Stimulated activated CD8-positive, alpha-beta memory T cell treated with anti-CD3 and anti-CD28 coated beads, Interleukin-15, amount 100 ng/mL, for 4 hours (primary cell): ENCODE measurements around the gene PLEKHF1.

Experiments
- DNase-seq, 2 donors: peaks; one replicate each; pipeline ENCODE4 v3.0.0-alpha.2; 2020; ENCODE audit warnings: low read depth in 2 of 2

PLEKHF1 gene

DNA sequence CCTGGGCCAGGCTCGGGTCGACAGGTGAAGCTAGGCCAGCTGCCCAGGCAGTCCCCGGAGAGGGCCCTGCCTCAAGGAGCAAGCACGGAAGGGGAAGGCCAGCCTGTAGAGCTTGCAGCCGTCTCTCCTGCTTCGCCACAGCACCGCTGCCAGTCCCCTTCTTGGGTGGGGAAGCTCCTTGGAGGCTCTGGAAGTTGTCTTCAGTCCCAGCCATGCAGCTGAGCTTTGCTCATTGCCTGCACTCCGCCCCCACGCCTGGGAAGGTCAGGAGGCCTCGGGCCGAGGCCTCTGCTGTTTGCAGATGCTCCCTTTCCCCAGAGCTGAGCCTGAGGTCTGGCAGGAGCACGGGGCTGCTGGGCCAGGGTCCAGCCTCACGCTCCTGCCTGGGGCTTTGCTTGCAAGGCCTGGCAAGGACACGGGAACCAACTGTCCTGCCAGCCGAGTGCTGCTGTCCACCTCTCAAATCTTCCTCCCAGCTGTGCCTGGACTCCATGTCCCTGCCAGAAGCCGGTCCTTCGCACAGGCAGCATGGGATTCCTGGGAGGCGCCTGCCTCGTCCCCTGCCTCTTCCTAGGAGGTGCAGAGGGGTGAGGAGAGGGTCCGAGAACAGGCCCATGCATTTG lies 13.3 kb downstream of the PLEKHF1 start:
- DNase-seq = no peak

DNA sequence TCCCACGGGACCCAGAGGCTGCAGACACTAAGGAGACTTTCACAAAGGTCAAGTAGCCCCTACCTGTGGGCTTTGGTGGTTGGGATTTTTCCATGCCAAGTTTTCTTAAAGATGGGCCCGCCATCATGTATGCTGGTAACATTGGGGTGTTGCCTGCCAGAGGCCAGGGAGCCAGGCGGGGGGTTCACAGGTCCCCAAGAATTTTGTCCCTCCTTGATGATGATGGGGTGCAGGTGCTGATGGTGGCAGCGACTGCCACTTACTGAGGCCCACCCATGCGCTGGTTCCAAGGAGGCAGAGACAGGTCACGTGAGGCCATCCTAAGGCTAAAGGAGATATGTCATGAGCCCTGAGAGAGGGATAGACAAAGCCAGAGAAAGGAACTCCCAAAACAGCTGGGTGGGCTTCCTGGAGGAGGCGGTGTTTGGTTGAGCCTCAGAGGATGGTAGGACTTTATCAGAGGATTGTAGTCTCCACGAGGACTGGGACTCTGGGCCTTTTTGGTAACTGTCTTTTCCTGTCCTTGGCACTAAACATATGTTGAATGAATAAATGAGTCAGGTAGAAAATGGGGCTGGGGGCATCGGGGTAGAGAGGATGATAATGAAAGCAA lies 14.4 kb downstream of the PLEKHF1 start:
- no peak for DNase-seq

DNA sequence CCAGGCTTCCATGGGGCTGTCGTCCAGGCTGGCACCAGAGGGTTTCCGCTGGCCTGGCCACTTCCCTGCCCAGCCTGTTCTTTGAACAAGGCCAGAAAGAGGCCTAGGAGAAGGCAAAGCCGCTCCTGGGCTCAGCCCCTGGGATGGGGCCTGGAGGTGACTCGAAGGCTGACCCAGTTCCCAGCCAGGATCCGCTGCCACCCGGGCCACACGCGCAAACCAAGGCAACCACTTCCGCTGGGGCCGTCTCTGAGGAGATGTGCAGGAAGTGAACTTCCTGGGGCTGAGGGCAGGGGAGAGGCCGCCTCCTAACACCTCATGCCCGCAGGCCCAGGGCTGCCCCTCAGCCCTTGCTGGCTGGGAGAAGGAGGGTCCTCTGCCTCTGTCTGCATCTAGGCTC lies 15.2 kb downstream of the PLEKHF1 start:
- peak; percentile 63 to 65 for DNase-seq

DNA sequence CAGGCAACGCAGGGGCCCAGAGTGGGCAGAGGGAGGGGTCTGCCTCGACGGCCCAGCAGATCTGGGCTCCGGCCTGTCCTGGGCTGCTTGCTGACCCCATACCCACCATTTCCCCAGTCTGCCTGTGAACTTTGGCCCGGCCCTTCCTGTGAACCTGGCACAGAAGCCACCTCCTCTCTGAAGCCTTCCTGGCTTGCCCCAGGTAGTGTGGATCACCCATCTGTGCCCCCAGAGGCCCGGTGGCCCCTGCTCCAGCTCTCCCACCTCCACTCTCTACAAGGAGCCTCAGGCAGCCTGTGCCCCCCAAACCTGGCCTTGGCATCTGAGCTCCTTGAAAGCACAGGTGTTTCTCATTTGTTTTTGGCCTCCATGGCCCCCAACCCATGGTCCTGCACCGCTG lies 15.7 kb downstream of the PLEKHF1 start:
- no peak for DNase-seq

DNA sequence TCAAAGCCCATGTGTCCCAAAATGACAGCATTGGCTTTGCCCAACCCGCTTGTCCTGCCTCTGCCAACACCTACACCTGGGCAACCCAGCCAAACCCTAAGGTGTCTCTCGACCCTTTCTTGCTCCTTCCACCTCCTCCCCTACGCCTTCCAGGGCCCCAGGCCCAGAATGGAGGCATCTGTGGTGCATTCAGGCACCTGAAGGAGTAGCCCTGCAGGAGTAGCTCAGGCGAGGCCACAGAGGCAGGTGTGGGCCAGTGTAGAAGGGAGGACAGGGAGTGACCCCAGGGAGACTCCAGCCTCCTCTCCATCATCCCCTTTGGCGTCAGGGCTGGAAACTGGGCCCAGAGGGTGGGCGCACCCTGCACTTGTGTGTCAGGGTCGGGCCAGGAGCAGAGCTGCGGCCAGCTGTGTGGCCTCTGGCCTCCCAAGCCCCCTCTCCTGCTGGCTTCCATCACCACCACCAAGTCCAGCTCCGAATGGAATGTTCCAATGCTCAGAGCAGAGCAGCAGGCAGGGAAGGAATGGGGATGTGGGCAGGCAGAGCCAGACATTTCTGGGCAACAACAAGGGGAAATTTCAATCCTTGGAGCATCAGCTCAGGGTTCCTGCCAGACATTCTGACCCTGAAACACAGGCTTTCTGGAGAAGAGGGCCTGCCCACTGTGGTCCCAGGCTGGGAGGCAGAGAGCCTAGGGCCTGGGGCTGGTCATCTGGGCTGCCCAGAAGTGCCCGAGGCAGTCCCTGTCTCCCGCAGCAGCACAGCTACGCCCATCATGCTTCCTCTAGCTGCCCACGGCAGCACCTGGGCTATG lies 16.4 kb downstream of the PLEKHF1 start:
- DNase-seq = no peak

DNA sequence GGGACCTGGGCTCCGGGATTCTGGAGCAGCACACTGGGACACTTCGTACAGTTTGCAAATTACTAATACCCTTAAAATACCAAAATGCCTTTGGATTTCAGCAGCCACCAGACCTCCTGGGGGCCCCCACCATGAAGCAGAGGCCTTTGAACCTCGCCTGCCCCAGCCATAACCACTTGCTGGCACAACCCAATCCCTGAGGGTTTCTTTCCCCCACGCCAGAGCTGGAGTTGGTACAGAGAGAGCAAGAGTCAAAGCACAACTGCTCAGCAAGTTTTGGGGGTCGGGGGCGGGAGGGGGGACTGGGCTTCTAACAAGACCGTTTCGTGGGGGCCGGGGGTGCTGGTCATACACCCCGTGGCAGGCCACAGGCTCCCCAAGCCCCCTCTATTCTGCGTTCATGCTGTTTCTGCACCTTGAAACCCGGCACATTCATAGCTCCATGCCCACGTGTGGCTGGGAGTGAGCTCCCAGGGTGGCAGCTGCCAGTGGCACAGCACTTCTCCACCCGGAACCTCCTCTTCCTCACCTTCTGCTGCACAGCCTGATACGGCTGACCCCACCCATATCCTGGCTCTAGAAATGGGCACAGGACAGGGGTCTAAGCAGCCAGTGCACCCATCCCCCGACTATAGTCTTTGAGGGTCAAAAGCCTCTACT lies 17.1 kb downstream of the PLEKHF1 start:
- DNase-seq = no peak

DNA sequence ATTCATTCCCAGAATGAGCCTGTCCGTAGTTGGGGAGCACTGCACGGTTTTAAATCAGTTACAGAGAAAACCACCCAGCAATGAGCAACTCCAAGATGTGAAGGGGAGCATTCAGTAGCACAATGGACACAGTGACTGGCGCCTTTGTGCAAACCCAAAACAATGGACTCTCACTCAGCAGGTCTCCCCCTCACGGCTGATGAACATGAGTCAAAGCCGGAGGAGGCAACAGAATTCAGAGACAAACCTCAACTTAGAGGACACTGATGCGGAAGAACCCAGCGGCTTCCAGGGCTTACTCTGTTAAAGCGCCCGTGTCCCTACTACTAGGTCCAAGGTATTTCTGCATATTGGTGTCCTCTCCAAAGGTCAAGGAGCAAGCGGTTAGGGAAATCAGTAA lies 17.7 kb downstream of the PLEKHF1 start:
- no peak for DNase-seq

DNA sequence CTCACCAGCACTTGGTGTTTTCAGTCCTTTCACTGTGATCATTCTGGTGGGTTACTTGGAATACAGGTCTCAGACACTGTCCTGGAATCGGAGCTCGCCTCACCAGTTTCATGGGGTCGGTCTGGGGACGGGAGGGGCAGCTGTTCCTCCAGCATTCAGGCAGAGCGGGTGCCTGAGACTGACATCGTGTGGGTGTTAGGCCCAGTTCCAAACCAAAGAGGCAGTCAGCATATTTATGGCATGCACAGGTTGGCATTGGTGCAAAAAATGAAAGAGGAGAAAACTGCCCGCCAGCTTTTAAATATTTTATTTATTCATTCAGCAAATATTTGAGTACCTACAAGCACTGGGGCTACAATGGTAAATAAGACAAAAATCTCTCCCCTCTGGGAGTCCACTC lies 20.1 kb downstream of the PLEKHF1 start:
- DNase-seq = no peak

DNA sequence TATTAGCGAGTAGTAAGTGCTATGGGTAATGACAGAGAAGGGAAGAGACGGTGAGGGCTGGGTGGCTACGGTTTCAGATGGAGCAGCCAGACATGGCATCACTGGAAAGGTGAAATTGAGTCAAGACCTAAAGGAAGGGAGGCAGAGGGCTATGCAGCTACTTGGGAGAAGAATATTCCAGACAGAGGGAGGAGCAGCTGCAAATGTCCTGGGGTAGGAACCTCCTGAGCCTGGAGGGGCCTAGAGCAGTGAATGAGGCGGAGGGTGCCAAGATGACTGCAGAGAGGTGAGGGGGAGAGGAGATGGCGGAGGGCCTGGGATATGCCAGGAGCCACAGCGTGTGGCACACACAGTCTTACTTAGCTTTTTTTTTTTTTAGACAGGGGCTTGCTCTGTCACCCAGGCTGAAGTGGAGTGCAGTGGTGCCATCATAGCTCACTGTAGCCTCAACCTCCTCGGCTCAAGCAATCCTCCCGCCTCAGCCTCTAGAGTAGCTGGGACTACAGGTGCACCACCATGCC lies 21.1 kb downstream of the PLEKHF1 start:
- DNase-seq = no peak

DNA sequence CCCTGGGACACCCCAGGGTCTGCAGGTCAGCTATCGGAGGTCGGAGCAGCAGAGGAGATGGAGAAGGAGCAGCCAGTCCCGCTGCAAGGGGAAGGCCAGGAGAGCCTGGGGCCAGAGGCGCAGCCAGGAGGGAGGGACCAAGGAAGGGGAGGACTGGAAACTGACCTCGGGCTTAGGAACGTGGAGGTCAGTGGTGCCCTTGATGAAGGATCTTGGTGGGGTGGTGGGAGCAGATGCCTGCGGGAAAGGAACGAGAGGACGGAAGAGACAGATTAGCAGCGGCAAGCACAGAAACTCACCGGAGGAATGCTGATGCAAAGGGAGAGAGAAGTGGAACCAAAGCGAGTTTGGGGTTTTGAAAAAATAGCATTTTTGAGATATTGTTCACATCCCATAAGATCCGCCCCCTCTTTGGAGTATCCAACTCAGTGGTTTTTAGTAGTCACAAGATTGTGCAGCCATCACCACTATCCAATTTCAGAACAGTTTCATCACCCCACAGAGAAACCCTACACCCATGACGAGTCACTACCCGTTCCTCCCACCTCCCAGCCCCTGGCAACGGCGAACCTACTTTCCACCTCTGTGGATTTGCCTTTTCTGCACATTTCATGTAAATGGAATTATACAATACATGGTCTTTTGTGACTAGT lies 22.1 kb downstream of the PLEKHF1 start:
- DNase-seq = no peak

DNA sequence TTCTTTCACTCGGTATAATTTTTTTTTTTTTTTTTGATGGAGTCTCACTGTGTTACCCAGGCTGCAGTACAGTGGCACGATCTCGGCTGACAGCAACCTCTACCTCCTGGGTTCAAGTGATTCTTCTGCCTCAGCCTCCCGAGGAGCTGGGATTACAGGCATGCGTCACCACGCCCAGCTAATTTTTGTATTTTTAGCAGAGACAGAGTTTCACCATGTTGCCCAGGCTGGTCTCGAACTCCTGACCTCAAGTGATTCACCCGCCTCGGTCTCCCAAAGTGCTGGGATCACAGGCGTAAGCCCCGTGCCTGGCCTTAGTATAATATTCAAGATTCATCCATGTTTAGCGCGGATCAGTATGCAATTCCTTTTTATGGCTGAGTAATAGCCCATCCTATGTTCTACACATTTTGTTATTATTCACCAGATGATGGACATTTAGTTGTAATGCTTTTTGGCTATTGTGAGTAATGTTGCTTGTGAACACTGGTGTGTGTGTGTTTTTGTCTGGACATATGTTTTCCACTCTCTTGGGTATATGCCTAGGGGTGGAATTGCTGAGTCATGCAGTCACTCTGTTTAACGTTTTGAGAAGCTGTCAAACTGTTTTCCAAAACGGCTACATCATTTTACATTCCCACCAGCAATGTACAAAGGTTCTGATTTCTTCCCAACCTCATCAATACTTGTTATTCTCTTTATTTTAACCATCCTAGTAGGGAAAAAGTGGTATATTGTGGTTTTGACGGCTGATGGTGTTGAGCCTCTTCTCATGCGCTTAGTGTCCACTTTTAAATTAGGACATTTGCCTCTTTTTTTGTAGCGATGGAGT lies 22.9 kb downstream of the PLEKHF1 start:
- no peak for DNase-seq

DNA sequence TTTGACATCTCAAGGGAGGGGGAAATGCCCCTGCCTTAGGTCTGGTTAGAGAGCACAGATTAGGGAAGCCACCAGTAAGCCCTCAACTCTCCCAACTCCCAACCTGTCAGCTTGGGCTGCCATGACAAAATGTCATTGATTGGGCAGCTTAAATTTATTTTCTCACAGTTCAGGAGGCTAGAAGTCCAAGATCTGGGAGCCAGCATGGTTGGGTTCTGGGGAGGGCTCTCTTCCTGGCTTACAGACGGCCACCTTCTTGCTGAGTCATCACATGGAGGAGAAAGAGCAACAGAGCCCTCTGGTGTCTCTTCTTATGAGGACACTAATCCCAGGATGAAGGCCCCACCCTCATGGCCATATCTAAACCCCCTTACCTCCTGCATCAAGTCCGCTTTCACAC lies 25.6 kb downstream of the PLEKHF1 start:
- DNase-seq = peak in 1 of 2 donors; percentile 41

DNA sequence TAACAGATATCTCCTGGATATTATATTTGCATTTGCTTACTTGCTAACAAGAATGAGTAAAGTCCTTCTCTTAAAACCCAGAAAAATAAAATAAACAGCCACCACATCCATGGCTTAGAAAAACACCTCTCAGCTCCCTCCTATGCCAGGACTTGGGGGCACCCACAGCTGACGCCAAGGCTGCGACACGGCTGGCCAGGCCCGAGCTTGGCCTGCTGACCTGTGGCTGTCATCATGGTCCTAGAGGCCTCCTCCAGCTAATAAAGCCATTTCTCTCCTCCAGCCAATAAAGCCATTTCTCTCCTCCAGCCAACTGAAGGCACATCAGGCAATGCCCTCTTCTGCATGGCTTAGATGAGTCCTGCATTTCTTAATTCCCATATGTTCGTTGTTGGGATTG lies 28.9 kb downstream of the PLEKHF1 start:
- DNase-seq = no peak

DNA sequence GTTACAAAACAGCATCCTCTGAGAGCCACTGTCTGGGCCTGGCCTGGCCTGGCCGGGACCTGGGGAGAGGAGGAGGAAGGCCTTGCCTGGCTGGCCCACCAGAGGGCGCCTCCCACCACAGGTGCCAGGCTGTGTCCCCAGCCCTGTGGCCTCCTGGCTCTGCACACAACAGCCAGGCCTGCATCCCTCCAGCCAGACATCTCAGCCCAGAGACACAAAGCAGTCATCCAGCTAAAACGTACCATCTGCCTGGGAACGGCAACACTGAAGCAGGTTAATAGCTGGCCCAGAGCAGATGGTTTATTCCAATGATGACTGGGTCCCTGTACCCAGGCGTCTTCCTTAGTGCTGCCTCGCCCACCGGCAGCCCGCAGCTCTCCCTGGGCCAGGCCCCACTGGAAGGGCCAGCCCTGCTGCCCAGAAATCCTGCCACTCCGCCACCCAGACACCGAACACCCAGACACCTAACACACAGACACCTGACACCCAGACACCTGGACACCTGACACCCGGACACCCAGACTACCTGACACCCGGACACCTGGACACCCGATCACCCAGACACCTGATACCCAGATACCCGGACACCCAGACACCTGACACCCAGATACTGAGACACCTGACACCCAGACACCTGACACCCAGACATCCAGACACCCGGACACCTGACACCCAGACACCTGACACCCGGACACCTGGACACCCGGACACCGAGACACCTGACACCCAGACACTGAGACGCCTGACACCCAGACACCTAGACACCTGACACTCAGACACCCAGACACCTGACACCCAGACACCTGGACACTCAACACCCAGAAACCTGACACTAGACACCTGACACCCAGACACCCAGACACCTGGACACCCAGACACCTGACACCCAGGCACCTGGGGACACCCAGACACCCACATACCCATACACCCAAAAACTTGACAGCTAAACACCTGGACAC lies 29.7 kb downstream of the PLEKHF1 start:
- peak; percentile 55 to 61 for DNase-seq

DNA sequence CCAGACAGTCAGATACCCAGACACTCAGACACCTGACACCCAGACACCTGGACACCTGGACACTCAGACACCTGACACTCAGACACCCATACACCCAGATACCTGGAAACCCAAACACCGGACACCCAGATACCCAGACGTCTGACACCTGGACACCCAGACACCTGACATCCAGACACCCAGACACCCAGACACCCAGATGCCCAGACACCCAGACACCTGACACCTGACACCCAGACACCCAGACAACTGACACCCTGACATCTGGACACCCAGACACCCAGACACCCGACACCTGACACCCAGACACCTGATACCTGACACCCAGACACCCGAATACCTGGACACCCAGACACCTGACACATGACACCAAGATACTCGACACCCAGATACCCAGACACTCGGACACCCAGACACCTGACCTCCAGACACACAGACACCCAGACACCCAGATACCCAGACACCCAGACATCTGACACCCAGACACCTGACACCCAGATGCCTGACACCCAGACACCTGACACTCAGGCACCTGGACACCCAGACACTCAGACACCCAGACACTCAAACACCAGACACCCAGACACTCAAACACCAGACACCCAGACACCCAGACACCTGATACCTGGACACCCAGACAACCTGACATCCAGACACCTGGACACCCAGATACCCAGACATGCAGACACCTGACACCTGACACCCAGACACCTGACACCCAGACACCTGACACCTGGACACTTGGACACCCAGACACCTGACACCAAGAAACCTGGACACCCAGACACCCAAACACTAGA lies 30.7 kb downstream of the PLEKHF1 start:
- DNase-seq = no peak

DNA sequence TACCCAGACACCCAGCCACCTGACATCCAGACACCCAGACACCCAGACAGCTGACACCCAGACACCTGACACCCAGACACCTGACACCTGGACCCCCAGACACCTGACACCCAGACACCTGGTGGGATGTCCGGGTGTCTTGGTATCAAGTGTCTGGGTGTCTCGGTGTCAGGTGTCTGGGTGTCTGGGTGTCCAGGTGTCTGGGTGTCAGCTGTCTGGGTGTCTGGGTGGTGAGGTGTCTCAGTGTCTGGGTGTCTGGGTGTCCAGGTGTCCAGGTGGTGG lies 31.2 kb downstream of the PLEKHF1 start:
- DNase-seq = no peak

DNA sequence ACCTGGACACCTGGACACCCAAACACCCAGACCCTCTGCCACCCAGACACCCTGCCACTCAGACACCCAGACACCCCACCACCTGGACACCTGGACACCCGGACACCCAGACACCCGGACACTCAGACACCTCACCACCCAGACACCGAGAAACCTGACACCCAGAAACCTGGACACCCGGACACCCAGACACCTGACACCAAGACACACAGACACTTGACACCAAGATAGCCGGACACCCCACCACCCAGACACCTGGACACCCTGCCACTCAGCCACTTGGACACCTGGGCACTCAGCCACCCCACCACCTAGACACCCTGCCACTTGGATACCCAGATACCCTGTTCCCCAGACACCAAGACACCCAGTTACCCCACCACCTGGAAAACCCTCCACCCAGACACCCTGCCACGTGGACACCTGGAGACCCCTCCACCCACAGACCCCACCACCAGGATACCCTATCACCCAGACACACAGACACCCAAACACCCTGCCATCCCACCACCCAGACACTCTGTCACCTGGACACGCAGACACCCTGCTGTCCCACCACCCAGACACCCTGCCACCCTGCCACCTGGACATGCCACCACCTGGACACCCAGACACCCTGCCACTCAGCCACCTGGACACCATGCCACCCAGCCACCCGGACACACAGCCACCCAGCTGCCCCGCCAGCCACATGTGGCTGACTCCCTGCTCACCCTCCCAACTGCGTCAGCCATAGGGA lies 32.4 kb downstream of the PLEKHF1 start:
- no peak for DNase-seq

DNA sequence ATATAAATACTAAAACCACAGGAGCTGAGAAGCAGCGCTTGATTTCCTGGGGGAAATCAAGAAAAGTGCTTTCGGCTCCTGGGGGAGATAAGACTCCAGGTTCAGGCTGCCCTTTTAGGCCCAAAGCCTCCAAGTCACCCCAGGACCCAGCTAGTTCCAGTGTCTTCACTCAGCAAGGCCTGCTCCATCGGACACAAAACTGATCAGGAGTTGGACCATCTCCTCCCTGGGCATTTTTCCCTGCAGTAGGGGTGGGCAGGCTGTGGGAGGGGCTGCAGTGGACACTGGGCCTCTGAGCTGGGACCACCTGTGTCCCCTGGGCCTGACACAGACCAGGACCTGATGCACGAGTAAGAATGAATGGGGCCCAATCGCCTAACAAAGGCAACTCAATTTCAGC lies 34.6 kb downstream of the PLEKHF1 start:
- no peak for DNase-seq
